Stimulated activated CD4-positive, alpha-beta T cell treated with anti-CD3 and anti-CD28 coated beads, Interleukin-15, amount 100 ng/mL, for 1 hour (primary cell): Measurements from ENCODE around the gene AMHR2.

Experiments
- DNase-seq, 2 donors: peaks; one replicate each; pipeline ENCODE4 v3.0.0-alpha.2; 2020; ENCODE audit warnings: low read depth in 1 of 2, low spot score in 1 of 2

The AMHR2 gene

GRCh38 chr12:53479331-53479730 is 55.7 kb downstream of the AMHR2 start:
- no peak for DNase-seq

- no peak for DNase-seq
These were observed 57.1 kb downstream of the AMHR2 start for GRCh38 chr12:53480491-53481442.
